Colonic mucosa (tissue), 4 donors: ENCODE data around the gene MAD1L1. TPM values are rescaled to one million over a fixed set of nuclear protein-coding genes. Genes with fewer than 3 reads are reported as not detected.

ENCODE experiments used
- DNase-seq: peaks from one replicate; pipeline ENCODE4 v3.0.0-alpha.2; 2020
- H3K27ac ChIP-seq: fragments of 200-600 bp; one replicate; pipeline ENCODE4 v1.8.0; 2021
- H3K27me3 ChIP-seq: fragments of 200-600 bp; one replicate; pipeline ENCODE4 v1.8.0; 2021
- H3K36me3 ChIP-seq: fragments of 200-600 bp; one replicate; pipeline ENCODE4 v1.8.0; 2021
- H3K4me1 ChIP-seq: fragments of 200-600 bp; one replicate; pipeline ENCODE4 v1.8.0; 2021; ENCODE audit warnings: mild to moderate bottlenecking
- H3K4me3 ChIP-seq: fragments of 200-600 bp; one replicate; pipeline ENCODE4 v1.8.0; 2021
- H3K9ac ChIP-seq, 2 donors: one replicate each; pipeline ENCODE4 v1.7.0; 2013; ENCODE audit warnings: control low read depth in 2 of 2, low read depth in 2 of 2, low read length in 2 of 2
- H3K9me3 ChIP-seq: fragments of 200-600 bp; one replicate; pipeline ENCODE4 v1.8.0; 2021
- CTCF ChIP-seq: fragments of 200-600 bp; IDR thresholded peaks from one replicate; pipeline ENCODE4 v1.8.0; 2022; ENCODE audit warnings: antibody characterized with exemption, mild to moderate bottlenecking
- intact Hi-C: fragments of 100-400 bp; cut with DNase I; formaldehyde crosslinking; loops from one replicate; pipeline ENCODE4 v1.14.1; 2022
- total RNA-seq, 2 donors: library from RNA; stranded (reverse); fragmentation: NEBNext Ultra II Directional in 1 of 2; extraction: Animal tissue kit (Norgen Biotek cat#: 25700) in 1 of 2; gene quantifications; one replicate each; pipeline ENCODE4 v1.2.1, GENCODE V29; 2021
- donor health status: healthy.
- donor health status: DM: no; HTN: no; CAD: no.
- donor health status: DM: no; HTN: no; CAD: no.

Gene MAD1L1
- total RNA-seq, 2 donors from 2014 or later = 18.2 to 47.0 TPM

- intact Hi-C loops = no loop called here
- no peak for DNase-seq
- Histone ChIP-seq H3K27me3 (no peaks in the 10 kb centered on the region), H3K27ac (no peak overlapping the region), H3K9ac (no peak overlapping the region), H3K36me3 (no peaks in the 10 kb centered on the region), H3K4me3 (no peak overlapping the region), H3K9me3 (no peaks in the 10 kb centered on the region), H3K4me1 (no peaks in the 10 kb centered on the region)
- TF ChIP-seq CTCF = no peak
These were observed 34.0 kb downstream of the MAD1L1 start for GRCh38 chr7:2198760-2199159.

DNA sequence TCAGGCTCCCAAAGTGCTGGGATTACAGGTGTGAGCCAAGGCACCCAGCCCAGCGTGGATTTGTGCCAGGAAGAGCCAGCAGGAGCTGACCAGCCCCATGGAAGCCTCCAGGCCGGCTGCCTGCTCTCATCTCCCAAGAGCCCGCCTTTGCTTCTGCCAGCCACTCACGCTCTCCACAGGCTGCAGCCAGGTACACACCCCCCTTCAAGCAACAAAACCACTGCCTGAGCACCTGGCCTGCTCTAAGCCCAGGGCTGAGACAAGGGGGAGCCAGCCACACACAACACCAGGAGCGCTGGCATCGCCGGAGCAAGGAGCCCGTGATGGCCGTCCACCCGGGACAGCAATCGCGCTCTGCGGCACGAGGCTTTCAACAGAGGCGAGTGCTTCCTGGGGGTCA, 34.5 kb downstream of the MAD1L1 start:
- H3K27ac ChIP-seq = no peak overlapping the region
- no peak overlapping the region for H3K4me3 ChIP-seq
- intact Hi-C loops = no loop called here
- H3K4me1 ChIP-seq = no peaks in the 10 kb centered on the region
- no peak for TF ChIP-seq CTCF
- H3K9me3 ChIP-seq = no peaks in the 10 kb centered on the region
- no peak overlapping the region for H3K9ac ChIP-seq
- no peak for DNase-seq
- H3K27me3 ChIP-seq = no peaks in the 10 kb centered on the region
- H3K36me3 ChIP-seq = no peaks in the 10 kb centered on the region

DNA sequence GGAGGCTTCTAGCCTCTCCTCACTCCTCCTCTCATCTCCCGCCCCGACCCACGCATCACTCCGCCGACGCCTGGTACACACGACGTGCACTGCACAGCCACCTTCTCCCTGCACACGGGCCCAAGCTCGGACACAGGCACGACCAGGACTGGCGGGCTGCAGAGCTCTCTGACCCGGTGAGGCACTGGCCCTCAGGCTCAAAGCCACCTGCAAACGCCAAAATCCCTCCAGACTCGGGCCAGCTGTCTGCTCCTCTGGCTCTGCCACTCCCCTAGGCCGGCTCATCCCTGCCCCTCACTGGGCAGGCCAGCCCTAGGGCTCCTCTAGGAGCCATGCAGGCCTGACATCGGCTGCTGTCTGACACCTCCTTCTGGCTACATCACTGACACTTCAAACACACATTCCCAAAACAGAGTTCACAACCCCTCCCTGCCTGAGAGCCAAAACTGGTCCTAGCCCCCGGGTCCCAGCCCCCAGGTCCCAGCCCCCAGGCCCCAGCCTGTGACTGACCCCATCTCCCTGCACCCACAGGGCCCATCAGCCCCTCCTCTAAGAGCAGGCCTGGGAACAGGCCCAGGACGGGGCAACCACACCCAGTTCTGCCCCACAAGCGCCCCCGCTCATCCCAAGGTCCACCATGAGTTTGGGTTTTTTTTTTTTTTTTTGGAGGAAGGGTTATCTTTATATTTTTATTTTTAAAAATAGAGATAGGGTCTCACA, 35.1 kb downstream of the MAD1L1 start:
- Histone ChIP-seq H3K9ac (no peak overlapping the region), H3K9me3 (no peaks in the 10 kb centered on the region), H3K4me3 (no peak overlapping the region), H3K4me1 (no peaks in the 10 kb centered on the region), H3K27me3 (no peaks in the 10 kb centered on the region), H3K36me3 (no peaks in the 10 kb centered on the region), H3K27ac (no peak overlapping the region)
- no peak for TF ChIP-seq CTCF
- no peak for DNase-seq
- intact Hi-C loops = no loop called here

GRCh38 chr7:2196381-2197378, 36.1 kb downstream of the MAD1L1 start:
- Histone ChIP-seq H3K27me3 (no peaks in the 10 kb centered on the region), H3K9me3 (no peaks in the 10 kb centered on the region), H3K36me3 (no peaks in the 10 kb centered on the region), H3K4me1 (no peaks in the 10 kb centered on the region), H3K4me3 (no peak overlapping the region), H3K9ac (no peak overlapping the region), H3K27ac (no peak overlapping the region)
- no peak for TF ChIP-seq CTCF
- no peak for DNase-seq
- intact Hi-C loops = no loop called here

DNA sequence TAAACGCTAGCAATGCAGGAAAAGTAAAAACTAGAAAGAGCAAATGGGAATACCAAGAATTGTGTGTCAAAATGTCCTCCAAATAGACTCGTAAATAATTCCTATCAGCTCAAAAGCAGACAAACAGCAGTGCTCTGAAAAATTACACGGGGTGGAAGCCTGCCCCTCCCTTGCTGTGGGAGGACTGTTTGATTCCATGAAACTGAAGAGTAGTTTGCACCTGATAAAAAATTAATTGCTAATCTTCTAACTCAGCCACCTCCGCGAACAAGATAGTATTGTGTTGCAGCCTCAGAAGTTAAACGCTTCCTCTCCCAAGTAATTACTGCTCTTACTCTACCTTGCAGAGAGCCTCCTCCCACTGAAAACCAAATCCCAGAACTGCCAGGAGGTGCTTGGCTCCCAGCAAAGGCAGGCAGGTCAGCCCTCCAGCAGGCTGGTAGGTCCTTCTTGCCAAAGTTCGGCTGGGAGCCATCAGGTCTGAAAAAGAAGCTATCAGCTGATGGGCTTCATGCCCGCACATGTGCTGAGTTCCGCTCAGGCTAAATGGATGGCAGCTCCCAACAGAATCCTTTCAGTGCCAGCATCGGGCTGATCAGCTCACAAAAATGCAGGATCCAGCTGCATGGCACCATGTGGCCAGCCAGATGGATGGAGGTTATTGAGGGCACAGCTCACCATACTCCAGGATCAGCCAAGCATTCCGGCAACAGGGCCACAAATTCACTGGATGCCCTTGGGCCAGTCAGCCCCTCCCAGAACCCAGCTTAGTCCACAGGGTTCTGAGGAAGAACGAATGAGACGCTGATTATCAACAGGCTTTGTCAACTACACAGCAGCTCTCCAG, 37.1 kb downstream of the MAD1L1 start:
- no peak overlapping the region for H3K4me3 ChIP-seq
- no peaks in the 10 kb centered on the region for H3K4me1 ChIP-seq
- no peak for DNase-seq
- no peaks in the 10 kb centered on the region for H3K36me3 ChIP-seq
- no peaks in the 10 kb centered on the region for H3K27me3 ChIP-seq
- H3K9ac ChIP-seq = no peak overlapping the region
- H3K9me3 ChIP-seq = no peaks in the 10 kb centered on the region
- intact Hi-C loops = no loop called here
- H3K27ac ChIP-seq = no peak overlapping the region
- no peak for TF ChIP-seq CTCF
